Progenitor cell of endocrine pancreas (in vitro differentiated cells): ENCODE data around the gene SMYD5. TPM values are rescaled to one million over a fixed set of nuclear protein-coding genes. Genes with fewer than 3 reads are reported as not detected.
"Not testable (repeated sequence)": the region's sequence is repeated elsewhere in the genome, so short reads cannot be mapped to it uniquely, and the experiment has no call there.

Experiments
- DNase-seq: peaks from one replicate; pipeline ENCODE4 v3.0.0; 2021; ENCODE audit warnings: low spot score; ENCODE audit not compliant: unreplicated experiment
- H3K27ac Mint-ChIP-seq: 2 replicates; pipeline ENCODE4 v1.8.0; 2021; ENCODE audit warnings: mild to moderate bottlenecking, moderate library complexity, mixed read lengths
- H3K27me3 Mint-ChIP-seq: 2 replicates; pipeline ENCODE4 v1.8.0; 2021; ENCODE audit warnings: mixed read lengths
- H3K36me3 Mint-ChIP-seq: 2 replicates; pipeline ENCODE4 v1.8.0; 2022; ENCODE audit warnings: mixed read lengths; ENCODE audit not compliant: insufficient read depth
- H3K4me1 Mint-ChIP-seq: 2 replicates; pipeline ENCODE4 v1.8.0; 2021; ENCODE audit warnings: low read depth, mixed read lengths
- H3K4me3 Mint-ChIP-seq: 2 replicates; pipeline ENCODE4 v1.8.0; 2021; ENCODE audit warnings: low read depth, mild to moderate bottlenecking, moderate library complexity, mixed read lengths
- H3K9me3 Mint-ChIP-seq: 2 replicates; pipeline ENCODE4 v1.8.0; 2021; ENCODE audit warnings: low read depth, mixed read lengths
- total RNA-seq: library from RNA; stranded (reverse); gene quantifications from 2 replicates; pipeline ENCODE4 v1.2.1, GENCODE V29; 2021
- TF ChIP-seq, protein P1 (sequence below): fragments of 200-600 bp; sonication (generic); IDR thresholded peaks from one replicate; pipeline ENCODE4 v1.5.0; 2021; ENCODE audit warnings: antibody characterized with exemption, mild to moderate bottlenecking; ENCODE audit not compliant: unreplicated experiment

The SMYD5 gene
- total RNA-seq, 1 donor from 2014 or later: 30.2 TPM

DNA sequence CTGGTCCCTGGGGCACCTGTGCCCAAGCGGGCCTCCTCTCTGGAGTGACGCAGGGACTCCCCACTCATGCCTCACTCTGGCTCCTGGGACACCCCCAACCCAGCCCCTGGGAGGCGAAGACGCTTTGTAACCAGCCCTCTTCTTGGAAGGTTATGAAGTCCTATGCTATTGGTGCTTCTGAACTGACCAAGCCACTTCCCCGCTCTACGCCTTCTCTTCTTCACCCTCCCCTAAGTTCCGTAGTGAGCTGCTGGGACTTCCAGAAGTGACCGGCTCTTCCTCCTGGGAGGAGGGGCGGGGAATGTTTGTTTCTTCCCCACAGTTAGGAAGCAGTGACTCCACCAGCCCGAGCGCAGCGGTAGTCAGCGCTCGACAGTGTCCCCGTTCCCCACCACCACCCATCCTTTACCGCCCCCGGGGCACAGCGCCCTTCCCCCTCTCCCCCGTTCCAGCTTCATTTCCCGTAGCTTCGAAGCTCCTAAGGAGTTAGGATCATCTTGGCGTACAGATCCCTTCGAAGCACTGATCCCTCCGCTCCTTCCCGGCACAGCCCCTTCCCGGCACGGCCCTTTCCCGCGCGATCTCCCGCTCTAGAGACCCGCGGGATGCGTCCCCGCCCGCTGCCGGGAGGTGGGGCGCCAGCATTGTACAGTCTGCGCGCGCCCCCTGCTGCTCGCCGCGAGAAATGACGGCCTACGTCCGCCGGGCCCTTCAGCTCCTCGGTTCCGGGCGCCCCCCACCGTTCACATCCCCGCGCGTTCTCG, 37.0 kb upstream of the SMYD5 start:
- TF ChIP-seq, protein P1, sequence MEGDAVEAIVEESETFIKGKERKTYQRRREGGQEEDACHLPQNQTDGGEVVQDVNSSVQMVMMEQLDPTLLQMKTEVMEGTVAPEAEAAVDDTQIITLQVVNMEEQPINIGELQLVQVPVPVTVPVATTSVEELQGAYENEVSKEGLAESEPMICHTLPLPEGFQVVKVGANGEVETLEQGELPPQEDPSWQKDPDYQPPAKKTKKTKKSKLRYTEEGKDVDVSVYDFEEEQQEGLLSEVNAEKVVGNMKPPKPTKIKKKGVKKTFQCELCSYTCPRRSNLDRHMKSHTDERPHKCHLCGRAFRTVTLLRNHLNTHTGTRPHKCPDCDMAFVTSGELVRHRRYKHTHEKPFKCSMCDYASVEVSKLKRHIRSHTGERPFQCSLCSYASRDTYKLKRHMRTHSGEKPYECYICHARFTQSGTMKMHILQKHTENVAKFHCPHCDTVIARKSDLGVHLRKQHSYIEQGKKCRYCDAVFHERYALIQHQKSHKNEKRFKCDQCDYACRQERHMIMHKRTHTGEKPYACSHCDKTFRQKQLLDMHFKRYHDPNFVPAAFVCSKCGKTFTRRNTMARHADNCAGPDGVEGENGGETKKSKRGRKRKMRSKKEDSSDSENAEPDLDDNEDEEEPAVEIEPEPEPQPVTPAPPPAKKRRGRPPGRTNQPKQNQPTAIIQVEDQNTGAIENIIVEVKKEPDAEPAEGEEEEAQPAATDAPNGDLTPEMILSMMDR: peak; percentile 98
- no peaks in the 10 kb centered on the region for H3K36me3 Mint-ChIP-seq
- peak overlapping the region; percentile 45 for H3K27ac Mint-ChIP-seq
- peak overlapping the region; percentile 79 for H3K4me3 Mint-ChIP-seq
- peaks cover 8% of the 10 kb centered on the region for H3K4me1 Mint-ChIP-seq
- DNase-seq: peak; percentile 92
- H3K9me3 Mint-ChIP-seq: no peaks in the 10 kb centered on the region
- peaks cover 72% of the 10 kb centered on the region for H3K27me3 Mint-ChIP-seq

DNA sequence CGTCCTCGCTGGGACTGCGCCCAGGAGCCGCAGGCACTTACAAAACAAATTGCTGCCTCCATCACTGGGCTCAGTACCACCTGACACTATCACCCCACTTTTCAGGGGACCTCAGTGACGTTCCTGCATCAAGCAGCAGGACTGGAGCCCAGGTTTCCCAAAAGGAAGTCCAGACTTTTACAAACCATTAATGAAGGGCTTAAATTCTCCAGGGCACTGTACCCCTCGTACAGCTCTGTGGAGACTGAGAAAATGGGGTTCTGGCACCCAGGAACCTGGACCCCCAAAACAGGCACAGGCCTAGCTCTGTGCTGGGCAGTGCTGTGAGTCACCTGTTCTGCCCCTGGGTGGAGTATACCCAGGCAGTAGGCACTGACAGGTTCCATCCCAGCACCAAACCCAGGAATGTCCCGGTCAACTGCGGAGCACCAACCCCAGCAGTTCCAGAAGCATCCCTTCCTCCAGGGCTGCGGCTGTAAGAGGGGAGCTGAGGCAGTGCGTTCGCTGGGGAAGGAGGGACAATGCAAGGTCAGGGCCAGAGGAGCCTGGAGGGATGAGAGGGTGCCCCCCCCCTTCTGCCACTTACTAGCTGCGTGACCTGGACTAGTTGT, 36.3 kb upstream of the SMYD5 start:
- peaks cover 8% of the 10 kb centered on the region for H3K4me1 Mint-ChIP-seq
- peak overlapping the region; percentile 45 for H3K27ac Mint-ChIP-seq
- no peaks in the 10 kb centered on the region for H3K36me3 Mint-ChIP-seq
- TF ChIP-seq, protein P1: no peak
- peak overlapping the region; percentile 79 for H3K4me3 Mint-ChIP-seq
- H3K9me3 Mint-ChIP-seq: no peaks in the 10 kb centered on the region
- peaks cover 70% of the 10 kb centered on the region for H3K27me3 Mint-ChIP-seq
- DNase-seq: no peak

DNA sequence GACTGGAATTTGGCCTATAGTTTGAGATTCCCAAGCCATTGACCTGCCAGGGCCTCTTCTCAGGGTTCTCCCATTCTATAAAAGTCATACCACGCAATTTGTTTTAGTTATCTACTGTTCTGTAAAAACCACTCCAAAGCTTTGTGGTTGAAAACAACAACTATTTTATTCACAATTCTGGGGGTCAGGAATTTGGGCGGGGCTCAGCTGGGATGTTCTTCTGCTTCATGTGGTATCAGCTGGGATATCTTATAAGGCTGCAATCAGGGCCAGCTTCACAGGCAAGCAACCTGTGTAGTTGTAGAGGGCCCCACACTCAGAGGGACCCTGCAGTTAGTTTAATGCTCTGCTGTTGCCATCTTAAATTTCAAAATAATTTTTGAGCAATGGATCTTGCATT, 28.1 kb upstream of the SMYD5 start:
- no peaks in the 10 kb centered on the region for H3K9me3 Mint-ChIP-seq
- H3K4me1 Mint-ChIP-seq: peaks cover 7% of the 10 kb centered on the region
- no peak overlapping the region for H3K27ac Mint-ChIP-seq
- H3K36me3 Mint-ChIP-seq: no peaks in the 10 kb centered on the region
- DNase-seq: no peak
- H3K4me3 Mint-ChIP-seq: no peak overlapping the region
- H3K27me3 Mint-ChIP-seq: peaks cover 15% of the 10 kb centered on the region
- TF ChIP-seq, protein P1: no peak

DNA sequence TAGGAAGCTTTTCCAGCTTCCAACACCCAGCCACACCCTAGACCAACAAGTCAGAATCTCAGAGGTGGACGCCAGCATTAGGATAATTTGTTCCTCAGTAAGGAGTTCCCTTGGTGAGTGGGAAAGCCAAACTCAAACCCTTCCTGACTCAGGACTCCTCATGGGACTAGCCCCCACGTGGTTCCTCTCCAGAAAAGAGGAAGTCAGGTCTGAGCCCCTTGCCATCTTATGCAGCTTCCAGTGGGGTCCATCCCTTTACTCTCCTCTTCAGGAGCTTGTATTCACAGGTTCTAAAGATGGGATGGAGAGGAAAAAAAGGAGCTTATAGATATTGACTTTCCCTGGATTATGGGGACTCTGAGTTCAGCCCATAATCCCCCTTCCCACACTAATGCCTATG, 26.5 kb upstream of the SMYD5 start:
- DNase-seq: no peak
- H3K27me3 Mint-ChIP-seq: peaks cover 9% of the 10 kb centered on the region
- H3K4me1 Mint-ChIP-seq: peaks cover 17% of the 10 kb centered on the region
- TF ChIP-seq, protein P1: no peak
- no peaks in the 10 kb centered on the region for H3K9me3 Mint-ChIP-seq
- H3K27ac Mint-ChIP-seq: peak overlapping the region; percentile 62
- no peak overlapping the region for H3K4me3 Mint-ChIP-seq
- H3K36me3 Mint-ChIP-seq: no peaks in the 10 kb centered on the region

DNA sequence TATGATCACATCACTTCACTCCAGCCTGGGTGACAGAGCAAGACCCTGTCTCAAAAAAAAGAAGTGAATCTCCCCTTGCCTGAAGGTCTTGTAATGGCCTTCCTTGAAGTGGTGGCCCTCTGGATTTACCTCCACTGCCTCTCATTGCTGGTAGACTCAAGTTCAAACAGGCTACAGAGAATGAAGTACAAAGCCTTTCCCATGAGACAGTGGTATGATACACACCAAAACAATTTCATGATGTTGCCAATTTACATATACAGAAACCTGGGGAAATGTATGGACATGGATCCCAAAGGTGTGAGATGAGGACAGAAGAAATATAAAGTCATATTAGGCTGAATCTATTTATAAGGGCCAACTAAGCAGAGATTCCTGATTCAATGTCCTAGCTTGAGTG, 16.5 kb upstream of the SMYD5 start:
- Mint-ChIP-seq H3K27me3 (peaks cover 20% of the 10 kb centered on the region), H3K27ac (no peak overlapping the region), H3K4me1 (peaks cover 5% of the 10 kb centered on the region), H3K9me3 (no peaks in the 10 kb centered on the region), H3K36me3 (no peaks in the 10 kb centered on the region), H3K4me3 (no peak overlapping the region)
- no peak for DNase-seq
- TF ChIP-seq, protein P1: no peak

DNA sequence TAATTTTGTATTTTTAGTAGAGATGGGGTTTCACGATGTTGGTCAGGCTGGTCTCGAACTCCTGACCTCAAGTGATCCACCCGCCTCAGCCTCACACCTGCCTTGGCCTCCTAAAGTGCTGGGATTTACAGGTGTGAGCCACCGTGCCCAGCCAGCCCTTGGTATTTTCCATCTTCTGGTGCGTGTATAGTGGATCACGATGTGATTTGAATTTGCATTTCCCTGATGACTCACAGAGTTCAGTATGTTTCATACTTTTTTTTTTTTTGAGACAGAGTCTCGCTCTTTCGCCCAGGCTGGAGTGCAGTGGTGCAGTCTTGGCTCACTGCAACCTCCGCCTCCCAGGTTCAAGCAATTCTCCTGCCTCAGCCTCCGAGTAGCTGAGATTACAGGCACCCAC, 13.8 kb upstream of the SMYD5 start:
- H3K27ac Mint-ChIP-seq, H3K36me3 Mint-ChIP-seq, H3K4me3 Mint-ChIP-seq, H3K4me1 Mint-ChIP-seq, DNase-seq, H3K9me3 Mint-ChIP-seq: not testable (repeated sequence)
- peaks cover 37% of the 10 kb centered on the region for H3K27me3 Mint-ChIP-seq
